Liver (tissue), 10 donors: ENCODE measurements around the gene DNAL1. TPM values are rescaled to one million over a fixed set of nuclear protein-coding genes. Genes with fewer than 3 reads are reported as not detected.

ENCODE experiments used
- DNase-seq: peaks from one replicate; pipeline ENCODE4 v3.0.0-alpha.2; 2017; ENCODE audit warnings: low spot score
- H3K27ac ChIP-seq, 2 donors: one replicate each; pipeline ENCODE4 v1.7.0; 2013; ENCODE audit warnings: inconsistent platforms in 2 of 2, low read length in 2 of 2, control low read depth in 1 of 2, low read depth in 1 of 2, mild to moderate bottlenecking in 1 of 2
- H3K27me3 ChIP-seq, 4 donors: one replicate each; pipeline versions ENCODE4 v1.6.1 to v1.7.0; 2013; ENCODE audit warnings: low read length in 3 of 4, inconsistent platforms in 1 of 4, mild to moderate bottlenecking in 1 of 4, moderate library complexity in 1 of 4; ENCODE audit not compliant: control insufficient read depth in 4 of 4, insufficient read depth in 4 of 4
- H3K36me3 ChIP-seq, 4 donors: one replicate each; pipeline versions ENCODE4 v1.6.1 to v1.7.0; 2013; ENCODE audit warnings: low read length in 3 of 4, mild to moderate bottlenecking in 3 of 4, low read depth in 1 of 4, moderate library complexity in 1 of 4; ENCODE audit not compliant: control insufficient read depth in 4 of 4, insufficient read depth in 3 of 4
- H3K4me1 ChIP-seq, 4 donors: one replicate each; pipeline versions ENCODE4 v1.6.1 to v1.7.0; 2013; ENCODE audit warnings: low read length in 3 of 4, mild to moderate bottlenecking in 3 of 4, moderate library complexity in 1 of 4; ENCODE audit not compliant: control insufficient read depth in 4 of 4, insufficient read depth in 4 of 4
- H3K4me3 ChIP-seq, 3 donors: one replicate each; pipeline versions ENCODE4 v1.6.1 to v1.7.0; 2013; ENCODE audit warnings: low read length in 3 of 3, control low read depth in 1 of 3, low read depth in 1 of 3, mild to moderate bottlenecking in 1 of 3
- H3K9ac ChIP-seq, 2 donors: one replicate each; pipeline ENCODE4 v1.7.0; 2013; ENCODE audit warnings: low read length in 2 of 2, mild to moderate bottlenecking in 2 of 2, moderate library complexity in 2 of 2, control low read depth in 1 of 2, low read depth in 1 of 2
- H3K9me3 ChIP-seq, 4 donors: one replicate each; pipeline versions ENCODE4 v1.6.1 to v1.7.0; 2013; ENCODE audit warnings: low read length in 3 of 4; ENCODE audit not compliant: control insufficient read depth in 4 of 4
- ATF3 ChIP-seq: IDR thresholded peaks from 2 replicates; pipeline ENCODE4 v1.6.1; 2016; ENCODE audit warnings: antibody characterized with exemption
- CTCF ChIP-seq: fragments of 150-350 bp; IDR thresholded peaks from 2 replicates; pipeline ENCODE4 v1.5.1; 2017; ENCODE audit warnings: improper control_type of control experiment, low read depth, low read length; ENCODE audit not compliant: missing input control
- EGR1 ChIP-seq, 2 donors: IDR thresholded peaks; 2 replicates each; pipeline ENCODE4 v1.6.1; 2016 to 2018; ENCODE audit warnings: antibody characterized with exemption in 2 of 2, low read depth in 2 of 2
- FOXA1 ChIP-seq: IDR thresholded peaks from 2 replicates; pipeline ENCODE4 v1.6.1; 2016; ENCODE audit warnings: antibody characterized with exemption
- FOXA2 ChIP-seq: IDR thresholded peaks from 2 replicates; pipeline ENCODE4 v1.6.1; 2016; ENCODE audit warnings: antibody characterized with exemption
- GABPA ChIP-seq, 2 donors: IDR thresholded peaks in 1 of 2; conservative IDR thresholded peaks in 1 of 2; 2 replicates each; pipeline ENCODE4 v1.6.1; 2016; ENCODE audit warnings: antibody characterized with exemption in 2 of 2, mild to moderate bottlenecking in 1 of 2, moderate library complexity in 1 of 2
- HNF4A ChIP-seq, 2 donors: conservative IDR thresholded peaks; 2 replicates each; pipeline ENCODE4 v1.6.1; 2016; ENCODE audit warnings: antibody characterized with exemption in 2 of 2, mild to moderate bottlenecking in 2 of 2
- HNF4G ChIP-seq: IDR thresholded peaks from 2 replicates; pipeline ENCODE4 v1.6.1; 2016; ENCODE audit warnings: antibody characterized with exemption
- JUND ChIP-seq, 2 donors: IDR thresholded peaks; 2 replicates each; pipeline ENCODE4 v1.6.1; 2016; ENCODE audit warnings: antibody characterized with exemption in 2 of 2
- MAX ChIP-seq: IDR thresholded peaks from 2 replicates; pipeline ENCODE4 v1.6.1; 2016; ENCODE audit warnings: antibody characterized with exemption
- NR2F2 ChIP-seq: IDR thresholded peaks from 2 replicates; pipeline ENCODE4 v1.6.1; 2016; ENCODE audit warnings: antibody characterized with exemption
- RAD21 ChIP-seq, 2 donors: IDR thresholded peaks; 2 replicates each; pipeline ENCODE4 v1.6.1; 2016; ENCODE audit warnings: antibody characterized with exemption in 2 of 2, mild to moderate bottlenecking in 2 of 2
- REST ChIP-seq: IDR thresholded peaks from 2 replicates; pipeline ENCODE4 v1.6.1; 2016; ENCODE audit warnings: antibody characterized with exemption, mild to moderate bottlenecking
- RXRA ChIP-seq, 2 donors: IDR thresholded peaks; 2 replicates each; pipeline ENCODE4 v1.6.1; 2017 to 2018; ENCODE audit warnings: antibody characterized with exemption in 2 of 2, mild to moderate bottlenecking in 1 of 2
- SP1 ChIP-seq: IDR thresholded peaks from 2 replicates; pipeline ENCODE4 v1.6.1; 2018; ENCODE audit warnings: antibody characterized with exemption, mild to moderate bottlenecking
- TAF1 ChIP-seq: conservative IDR thresholded peaks from 2 replicates; pipeline ENCODE4 v1.6.1; 2016; ENCODE audit warnings: antibody characterized with exemption, mild to moderate bottlenecking
- YY1 ChIP-seq: IDR thresholded peaks from 2 replicates; pipeline ENCODE4 v1.6.1; 2016; ENCODE audit warnings: antibody characterized with exemption, mild to moderate bottlenecking
- ZBTB33 ChIP-seq: IDR thresholded peaks from 2 replicates; pipeline ENCODE4 v1.6.1; 2016; ENCODE audit warnings: antibody characterized with exemption
- WGBS: extraction: QIAGEN DNeasy Blood & Tissue Kit; methylation state at CpG from one replicate; pipeline ENCODE4 v1.1.7; 2013; 5-methylcytosine and 5-hydroxymethylcytosine counted together
- polyA plus RNA-seq, 2 donors: library from polyadenylated mRNA; stranded (reverse) in 1 of 2; unstranded in 1 of 2; fragments of 200-250 nt in 1 of 2; fragments of >200 nt in 1 of 2; fragmentation: Nextera tagmentation in 1 of 2; extraction: Ambion mirVana in 1 of 2; gene quantifications; one replicate each; pipeline versions ENCODE4 v1.2.1 to v1.2.3, GENCODE V29; 2013 to 2015
- small RNA-seq: library from RNA; depleted of rRNA; stranded (forward); fragments of <200 nt; gene quantifications from one replicate; pipeline ENCODE3, GENCODE V24; 2014
- total RNA-seq, 2 donors: library from RNA; depleted of rRNA; stranded (reverse); fragments of >200 nt; gene quantifications; one replicate each; pipeline ENCODE4 v1.2.3, GENCODE V29; 2014
- donor health status: healthy.
- donor health status: healthy.
- donor health status: healthy.
- donor health status: healthy.
- donor health status: healthy.

DNAL1 gene
- total and polyA plus RNA-seq, 4 donors = 1.9 to 3.4 (median 2.4) TPM

- Histone ChIP-seq H3K36me3 (peaks cover 0 to 3% (median 0%) of the 10 kb centered on the region in 4 donors), H3K27ac (peak overlapping the region; percentile 89 to 94), H3K4me1 (peaks cover 54 to 90% (median 75%) of the 10 kb centered on the region in 4 donors), H3K9me3 (no peaks in the 10 kb centered on the region), H3K9ac (no peak overlapping the region), H3K27me3 (no peaks in the 10 kb centered on the region), H3K4me3 (no peak overlapping the region)
- DNase-seq = no peak
- 54% methylated on average over 7 of the region's 7 CpGs for WGBS
- TF ChIP-seq SP1 = peak; percentile 15
- peak; percentile 50 for TF ChIP-seq FOXA2
- TF ChIP-seq YY1 = peak; percentile 26
- TF ChIP-seq REST = no peak
- TF ChIP-seq JUND (IDR thresholded peaks at IDR 0.05) = no peak
- peak; percentile 38 to 57 for TF ChIP-seq HNF4A (conservative IDR thresholded peaks at IDR 0.05)
- TF ChIP-seq FOXA1 = peak; percentile 19
- no peak for TF ChIP-seq EGR1 (IDR thresholded peaks at IDR 0.05; ENCODE audit: low read depth in 2 of 2)
- TF ChIP-seq HNF4G = no peak
- TF ChIP-seq ATF3 = no peak
- TF ChIP-seq NR2F2 = no peak
- TF ChIP-seq MAX = peak; percentile 57
- TF ChIP-seq RAD21 (IDR thresholded peaks at IDR 0.05) = peak; percentile 5 to 23
- peak in 1 of 2 donors; percentile 61 for TF ChIP-seq RXRA (IDR thresholded peaks at IDR 0.05)
- TF ChIP-seq GABPA (IDR thresholded peaks at IDR 0.05 in 1 of 2, conservative IDR thresholded peaks at IDR 0.05 in 1 of 2) = no peak
- TF ChIP-seq CTCF = no peak
- TF ChIP-seq ZBTB33 = no peak
- no peak for TF ChIP-seq TAF1
Observed at GRCh38 chr14:73752297-73752992, 107.7 kb downstream of the DNAL1 start.

Small RNAs within 50 kb of the gene (small RNA-seq; reads per million reads assigned to genes)
- gene RNU6-240P = not detected

Other genes starting within 250 kb of the DNAL1 start
- gene NUMB, start 186.4 kb upstream of the DNAL1 start, total RNA-seq = 10 to 100 TPM; 21.2 to 45.8 TPM
- 10 to 100 TPM; 23.2 to 28.9 TPM for gene NUMB, start 186.4 kb upstream of the DNAL1 start, polyA plus RNA-seq
- gene RIOX1, start 154.1 kb upstream of the DNAL1 start, total RNA-seq = 10 to 100 TPM in 1 of 2 donors, 1 to 10 TPM in 1; 7.4 to 11.0 TPM
- 1 to 10 TPM; 3.0 to 5.8 TPM for gene RIOX1, start 154.1 kb upstream of the DNAL1 start, polyA plus RNA-seq
- gene ACOT1, start 107.8 kb upstream of the DNAL1 start, total RNA-seq = 10 to 100 TPM in 1 of 2 donors, 1 to 10 TPM in 1; 2.7 to 59.6 TPM
- gene ACOT1, start 107.8 kb upstream of the DNAL1 start, polyA plus RNA-seq = 10 to 100 TPM; 34.9 to 42.3 TPM
- 1 to 10 TPM in 1 of 2 donors, not detected in 1; 1.2 TPM for gene HEATR4, start 86.0 kb upstream of the DNAL1 start, total RNA-seq
- under 1 TPM; 0.15 to 0.74 TPM for gene HEATR4, start 86.0 kb upstream of the DNAL1 start, polyA plus RNA-seq
- 100 to 1,000 TPM in 1 of 2 donors, 10 to 100 TPM in 1; 51.2 to 189 TPM for gene ACOT2, start 75.8 kb upstream of the DNAL1 start, total RNA-seq
- 100 to 1,000 TPM; 145 to 157 TPM for gene ACOT2, start 75.8 kb upstream of the DNAL1 start, polyA plus RNA-seq
- 10 to 100 TPM in 1 of 2 donors, 1 to 10 TPM in 1; 2.5 to 12.9 TPM for gene ACOT4, start 53.1 kb upstream of the DNAL1 start, total RNA-seq
- gene ACOT4, start 53.1 kb upstream of the DNAL1 start, polyA plus RNA-seq = 10 to 100 TPM in 1 of 2 donors, 1 to 10 TPM in 1; 8.9 to 12.6 TPM
- 1 to 10 TPM in 1 of 2 donors, not detected in 1; 1.1 TPM for gene ACOT6, start 32.5 kb upstream of the DNAL1 start, total RNA-seq
- 1 to 10 TPM in 1 of 2 donors, under 1 TPM in 1; 0.65 to 1.1 TPM for gene ACOT6, start 32.5 kb upstream of the DNAL1 start, polyA plus RNA-seq
- 10 to 100 TPM in 1 of 2 donors, 1 to 10 TPM in 1; 2.3 to 10.4 TPM for gene PNMA1, start 69.4 kb downstream of the DNAL1 start, total RNA-seq
- gene PNMA1, start 69.4 kb downstream of the DNAL1 start, polyA plus RNA-seq = 1 to 10 TPM; 2.8 to 4.0 TPM
- 1 to 10 TPM; 4.2 to 9.5 TPM for gene PTGR2, start 206.8 kb downstream of the DNAL1 start, total RNA-seq
- 1 to 10 TPM; 6.4 to 9.4 TPM for gene PTGR2, start 206.8 kb downstream of the DNAL1 start, polyA plus RNA-seq
- gene ZNF410, start 241.9 kb downstream of the DNAL1 start, total RNA-seq = 10 to 100 TPM; 29.5 to 33.0 TPM
- gene ZNF410, start 241.9 kb downstream of the DNAL1 start, polyA plus RNA-seq = 10 to 100 TPM; 11.2 to 13.7 TPM